ENCODE data around the gene ARHGEF16.
A peak's percentile ranks its signal among the peaks of the same experiment; 100 is the strongest.

ARHGEF16 gene

DNA sequence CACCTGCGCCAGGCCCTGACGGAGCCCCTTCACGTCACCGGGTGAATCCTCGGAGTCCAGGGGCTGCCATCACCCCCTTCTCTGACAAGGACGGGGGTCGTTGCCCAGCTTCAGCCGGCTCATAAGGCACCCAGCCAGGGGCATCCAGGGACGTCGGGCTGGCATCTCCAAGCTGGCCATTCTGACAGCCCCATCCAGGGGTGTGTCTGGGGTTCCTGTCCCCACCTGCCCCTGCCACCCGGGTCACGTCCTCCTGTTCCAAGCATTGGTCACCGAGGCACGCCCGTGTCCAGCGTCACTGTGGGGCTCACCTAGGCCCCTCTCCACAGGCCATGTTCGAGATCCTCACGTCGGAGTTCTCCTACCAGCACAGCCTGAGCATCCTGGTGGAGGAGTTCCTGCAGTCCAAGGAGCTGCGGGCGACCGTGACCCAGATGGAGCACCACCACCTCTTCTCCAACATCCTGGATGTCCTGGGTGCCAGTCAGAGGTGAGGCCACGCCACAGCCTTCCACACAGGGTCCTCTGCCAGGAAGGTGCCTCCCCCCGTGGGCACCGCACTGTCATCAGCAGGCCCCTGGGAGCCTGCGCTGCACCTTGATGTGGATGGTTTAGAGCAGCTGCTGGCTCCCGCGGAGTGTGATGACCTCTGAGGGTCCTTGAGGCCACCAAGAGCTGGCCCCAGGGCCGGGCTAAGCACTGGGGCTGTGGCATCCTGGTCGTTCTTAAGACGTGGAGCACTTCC is 14.8 kb downstream of the ARHGEF16 start:
- no peak for DNase-seq

DNA sequence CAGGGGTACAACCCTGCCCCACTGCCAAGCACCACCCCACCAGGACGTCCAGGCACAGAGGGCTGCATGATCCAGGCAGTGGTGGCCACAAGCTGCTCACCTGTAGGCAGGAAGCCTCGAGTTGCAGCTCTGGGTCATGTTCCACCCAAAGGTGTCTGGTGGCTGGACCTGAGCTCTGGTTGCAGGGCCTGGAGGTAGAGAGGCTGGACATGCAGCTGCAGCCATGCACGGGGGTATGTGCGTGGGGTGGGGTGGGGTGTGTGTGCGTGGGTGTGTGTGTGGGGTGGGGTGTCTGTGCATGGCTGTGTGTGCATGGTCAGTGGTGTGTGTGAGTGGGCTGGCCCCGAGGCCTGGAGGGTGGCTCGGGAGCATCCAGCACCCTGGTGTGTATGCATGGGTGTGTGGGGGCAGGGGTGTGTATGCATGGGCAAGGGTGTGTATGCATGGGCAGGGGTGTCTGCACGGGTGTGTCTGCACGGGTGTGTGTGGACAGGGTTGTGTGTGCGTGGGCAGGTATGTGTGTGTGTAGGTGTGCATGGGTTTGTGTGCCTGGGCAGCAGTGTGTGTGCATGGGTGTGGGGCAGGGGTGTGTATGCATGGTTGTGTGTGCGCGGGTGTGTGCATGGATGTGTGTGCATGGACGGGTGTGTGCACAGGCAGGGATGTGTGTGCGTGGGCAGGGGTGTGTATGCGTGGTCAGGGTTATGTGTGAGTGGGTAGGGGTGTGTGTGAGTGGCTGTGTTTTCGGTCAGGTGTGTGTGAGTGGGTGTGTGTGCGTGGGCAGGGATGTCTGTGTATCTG is 15.6 kb downstream of the ARHGEF16 start:
- DNase-seq: no peak

DNA sequence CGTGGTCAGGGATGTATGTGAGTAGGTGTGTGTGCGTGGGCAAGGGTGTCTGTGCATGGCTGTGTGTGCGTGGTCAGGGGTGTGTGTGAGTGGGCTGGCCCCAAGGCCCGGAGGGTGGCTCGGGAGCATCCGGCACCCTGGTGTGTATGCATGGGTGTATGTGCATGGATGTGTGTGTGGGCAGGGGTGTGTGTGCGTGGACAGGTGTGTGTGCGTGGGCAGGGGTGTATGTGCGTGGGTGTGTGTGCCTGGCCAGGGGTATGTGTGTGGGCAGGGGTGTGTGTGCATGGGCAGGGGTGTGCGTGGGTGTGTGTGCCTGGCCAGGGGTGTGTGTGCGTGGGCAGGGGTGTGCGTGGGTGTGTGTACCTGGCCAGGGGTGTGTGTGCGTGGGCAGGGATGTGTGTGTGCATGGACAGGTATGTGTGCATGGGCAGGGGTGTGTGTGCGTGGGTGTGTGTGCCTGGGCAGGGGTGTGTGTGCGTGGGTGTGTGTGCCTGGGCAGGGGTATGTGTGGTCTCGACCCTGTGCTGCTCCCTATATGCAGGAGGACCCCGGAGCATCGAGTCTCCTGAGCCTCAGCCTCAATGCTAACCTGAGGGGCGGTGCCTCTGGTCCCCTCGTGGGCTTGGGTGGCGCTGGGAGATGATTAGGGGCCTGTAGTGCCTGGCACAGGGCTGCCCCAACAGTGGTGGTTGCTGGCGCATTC is 16.3 kb downstream of the ARHGEF16 start:
- no peak for DNase-seq

DNA sequence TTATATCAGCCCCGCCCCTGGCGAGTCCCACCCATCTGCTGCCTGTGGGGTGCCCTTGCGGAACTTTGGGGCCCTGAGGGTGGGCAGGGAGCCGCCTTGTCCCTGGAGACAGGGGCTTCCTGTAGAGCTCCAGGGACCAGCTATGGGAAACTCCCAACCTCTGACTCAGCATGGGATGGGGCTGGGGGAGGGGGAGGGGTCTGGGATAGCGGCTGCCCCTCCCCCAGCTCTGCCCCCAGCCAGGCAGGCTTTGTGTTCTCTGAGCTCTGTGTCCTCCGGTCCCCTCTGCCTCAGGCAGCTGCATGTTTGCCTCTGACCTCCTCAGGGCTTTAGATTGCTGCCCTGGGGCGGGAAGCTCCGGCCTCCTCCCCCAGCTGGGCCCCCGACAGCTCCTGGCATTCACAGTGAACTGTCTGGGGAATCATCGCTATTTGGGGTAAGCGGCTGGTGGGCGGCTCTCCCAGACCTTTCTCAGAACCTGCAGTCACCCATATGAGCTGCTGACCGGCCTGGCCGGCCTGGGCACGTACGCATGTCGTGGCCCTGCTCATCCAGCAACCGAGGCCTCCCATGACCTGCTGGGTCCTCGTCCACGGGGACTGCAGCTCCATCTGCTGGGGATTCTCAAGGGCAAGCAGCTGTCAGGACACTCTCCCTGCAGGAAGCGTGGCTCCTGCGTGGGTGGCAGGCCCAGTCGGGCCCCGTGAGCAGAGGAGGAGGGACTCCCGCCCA is 17.1 kb downstream of the ARHGEF16 start:
- peak; percentile 51 for DNase-seq

DNA sequence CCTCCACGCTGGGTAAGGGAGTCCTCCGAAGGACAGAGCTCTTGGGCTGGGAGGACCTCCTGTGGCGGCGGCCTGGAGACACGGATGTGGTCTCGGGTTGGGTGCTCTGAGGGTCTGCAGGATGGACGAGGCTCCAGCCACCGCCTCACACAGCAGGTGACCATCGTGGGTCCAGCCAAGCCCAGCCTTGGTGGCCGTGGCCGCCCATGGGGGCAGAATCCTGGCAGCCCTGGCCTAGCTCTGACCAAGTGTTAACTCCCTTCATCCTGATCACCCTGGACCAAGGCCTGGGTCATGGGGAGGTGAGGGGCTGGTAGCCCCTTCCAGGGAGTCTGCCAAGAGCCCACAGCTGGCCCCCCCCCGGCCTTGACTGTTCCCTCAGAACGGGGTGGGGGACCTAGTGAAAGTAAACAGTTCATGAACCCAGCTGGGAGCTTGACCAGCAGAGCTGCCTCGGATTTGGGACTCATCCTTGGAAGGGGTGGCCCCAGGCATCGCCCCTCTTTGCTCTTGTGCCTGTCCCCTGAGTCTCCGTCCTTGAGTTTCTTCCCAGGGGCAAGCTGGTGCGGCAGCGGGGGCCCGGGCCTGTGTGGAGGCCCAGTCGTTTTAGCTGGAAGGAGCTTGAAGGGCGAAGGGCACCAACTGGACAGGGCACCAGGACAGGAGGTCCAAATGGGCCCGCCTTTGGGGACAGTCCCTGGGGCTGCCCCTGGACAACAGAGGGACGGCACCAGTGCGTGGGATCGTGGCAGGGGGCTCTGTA is 17.8 kb downstream of the ARHGEF16 start:
- no peak for DNase-seq

DNA sequence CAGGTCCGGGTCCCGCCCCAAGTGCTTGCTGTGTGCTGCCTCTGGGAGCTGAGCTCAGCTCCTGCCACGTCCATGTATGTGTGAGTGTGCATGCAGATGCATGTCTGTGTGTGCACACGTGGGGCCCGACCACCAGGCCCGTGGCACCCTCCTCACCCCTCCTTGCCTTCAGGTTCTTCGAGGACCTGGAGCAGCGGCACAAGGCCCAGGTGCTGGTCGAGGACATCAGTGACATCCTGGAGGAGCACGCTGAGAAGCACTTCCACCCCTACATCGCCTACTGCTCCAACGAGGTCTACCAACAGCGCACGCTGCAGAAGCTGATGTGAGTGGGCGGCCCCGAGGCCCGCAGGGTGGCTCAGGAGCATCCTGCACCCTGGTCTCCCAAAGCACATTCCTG is 18.4 kb downstream of the ARHGEF16 start:
- DNase-seq: no peak

DNA sequence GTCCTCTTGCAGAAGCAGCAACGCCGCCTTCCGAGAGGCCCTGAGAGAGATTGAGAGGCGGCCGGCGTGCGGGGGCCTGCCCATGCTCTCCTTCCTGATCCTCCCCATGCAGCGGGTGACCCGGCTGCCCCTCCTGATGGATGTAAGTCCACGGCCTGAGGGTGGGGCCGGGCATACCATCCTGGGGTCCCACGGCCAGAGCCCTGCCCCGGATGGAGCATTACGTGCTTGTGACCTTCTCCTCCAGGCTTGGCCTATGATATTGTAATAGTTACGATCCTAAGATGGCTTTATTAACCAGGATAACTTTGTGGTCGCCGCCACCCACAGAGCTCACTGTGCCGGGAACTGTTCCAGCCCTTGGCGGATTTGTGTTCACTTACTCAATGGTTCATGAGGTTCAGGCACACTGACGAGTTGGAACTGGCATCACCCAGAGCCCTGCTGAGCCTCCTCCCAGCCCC is 18.9 kb downstream of the ARHGEF16 start:
- DNase-seq: no peak

DNA sequence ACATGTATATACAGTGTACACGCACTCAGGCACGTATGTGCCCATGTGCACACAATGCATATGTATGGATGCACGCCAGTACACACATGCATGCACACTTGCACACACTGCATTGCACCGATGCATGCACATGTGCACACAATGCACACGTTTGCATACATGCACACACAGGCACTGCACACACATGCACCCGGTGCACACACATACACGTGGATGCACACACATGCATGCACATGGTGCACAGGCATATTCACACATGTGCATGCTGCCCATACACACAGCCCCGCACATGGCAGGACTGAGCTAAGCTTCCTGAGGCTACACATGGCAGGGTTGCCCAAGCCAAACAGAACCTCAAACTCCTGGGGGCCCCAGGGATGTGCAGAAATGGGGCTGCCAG is 19.6 kb downstream of the ARHGEF16 start:
- no peak for DNase-seq

DNA sequence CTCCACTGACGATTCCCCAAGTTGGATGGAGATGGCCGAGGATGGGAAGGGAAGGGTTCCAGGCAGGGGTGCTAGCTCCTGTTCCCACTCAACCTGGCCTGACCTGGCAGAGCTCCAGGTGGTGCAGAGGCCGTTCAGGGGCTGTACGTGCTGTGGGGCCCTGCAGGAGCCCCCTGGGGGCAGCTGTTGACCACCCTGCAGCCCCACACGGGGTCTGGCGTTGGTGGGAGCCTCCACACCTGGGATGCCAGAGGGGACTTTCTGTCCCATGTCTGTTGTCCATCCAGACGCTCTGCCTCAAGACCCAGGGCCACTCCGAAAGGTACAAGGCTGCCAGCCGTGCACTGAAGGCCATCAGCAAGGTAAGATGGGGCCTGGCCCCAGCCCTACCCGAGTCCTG is 20.0 kb downstream of the ARHGEF16 start:
- DNase-seq: no peak

DNA sequence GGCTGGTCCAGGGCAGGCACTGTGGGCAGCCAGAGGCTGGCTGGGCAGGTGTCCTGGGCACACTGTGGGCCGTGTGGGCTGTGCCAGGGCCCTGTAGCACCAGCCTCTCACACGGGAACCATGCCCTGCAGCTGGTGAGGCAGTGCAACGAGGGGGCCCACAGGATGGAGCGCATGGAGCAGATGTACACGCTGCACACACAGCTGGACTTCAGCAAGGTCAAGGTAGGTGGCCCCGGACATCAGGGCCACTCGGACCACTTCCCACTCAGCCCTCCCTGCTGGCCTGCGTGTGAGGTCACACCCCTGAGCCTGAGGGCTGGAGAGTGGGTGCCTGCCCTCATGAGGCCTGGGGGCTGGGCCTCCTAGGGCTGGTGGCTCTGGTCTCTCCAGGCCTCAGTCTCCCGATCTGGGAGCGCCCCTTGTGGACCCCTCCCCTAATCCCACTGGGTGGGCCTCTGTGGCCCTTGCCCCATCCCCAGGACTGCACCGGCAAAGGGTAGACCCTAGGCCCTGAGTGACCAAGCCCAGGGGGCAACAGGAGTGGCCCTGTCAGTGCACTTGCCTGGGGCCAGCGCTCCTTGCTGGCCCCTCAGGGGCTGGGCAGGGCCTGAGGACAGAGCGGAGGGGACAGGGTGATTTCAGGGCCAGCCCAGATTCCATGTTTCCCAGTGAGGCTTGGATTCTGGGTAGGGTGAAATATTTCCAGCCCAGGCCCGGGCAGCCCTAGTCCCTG is 21.5 kb downstream of the ARHGEF16 start:
- DNase-seq: no peak

DNA sequence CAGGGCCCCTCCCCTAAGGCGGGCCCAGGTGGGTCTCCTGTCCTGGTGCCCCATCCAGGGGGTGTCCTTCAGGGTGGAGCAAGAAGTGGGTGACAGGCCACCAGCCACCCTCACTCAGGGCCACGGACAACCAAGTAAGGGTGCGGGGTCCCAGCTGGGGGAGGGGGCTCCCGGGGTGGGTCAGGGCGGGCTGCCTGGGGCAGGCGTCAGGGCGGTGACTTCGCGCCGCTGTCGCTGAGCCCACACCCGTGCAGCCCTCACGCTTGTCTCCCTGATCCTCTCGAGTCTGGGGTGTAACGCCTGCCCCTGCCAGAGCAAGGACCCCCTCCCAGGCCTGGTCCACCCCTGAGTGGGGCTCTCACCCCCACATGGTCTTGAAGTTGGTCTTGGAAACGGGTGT is 22.2 kb downstream of the ARHGEF16 start:
- no peak for DNase-seq

DNA sequence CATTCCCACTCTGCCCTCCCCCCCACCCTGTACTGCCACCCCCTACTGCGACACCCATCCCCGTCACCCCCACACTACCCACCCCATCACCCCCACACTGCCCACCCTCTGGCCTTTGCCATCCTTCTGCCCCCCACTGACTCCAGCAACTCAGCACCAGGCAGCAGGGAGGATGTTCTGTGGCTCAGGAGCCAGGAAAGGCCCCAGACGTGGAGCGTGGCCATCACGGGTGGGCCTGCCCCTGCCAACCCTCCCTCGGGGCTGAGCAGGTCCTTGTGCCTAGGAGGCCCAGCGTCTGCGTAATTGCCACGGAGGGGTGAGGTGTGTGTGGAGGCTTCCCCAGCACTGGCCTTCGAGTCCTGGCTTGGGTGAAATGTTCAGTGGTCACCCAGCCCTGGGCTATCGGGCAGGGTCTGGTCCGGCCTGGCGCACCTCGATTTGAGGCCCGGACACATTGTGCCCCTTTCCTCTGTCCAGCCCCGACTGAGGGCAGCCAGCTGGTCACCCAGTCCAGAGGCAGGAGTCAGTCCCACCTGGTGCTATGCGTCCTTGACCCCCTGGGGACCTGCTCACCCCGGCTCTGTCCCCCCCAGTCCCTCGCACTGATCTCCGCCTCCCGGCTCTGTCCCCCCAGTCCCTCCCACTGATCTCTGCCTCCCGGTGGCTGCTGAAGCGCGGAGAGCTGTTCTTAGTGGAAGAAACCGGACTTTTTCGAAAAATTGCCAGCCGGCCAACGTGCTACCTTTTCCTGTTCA is 23.0 kb downstream of the ARHGEF16 start:
- DNase-seq: no peak

DNA sequence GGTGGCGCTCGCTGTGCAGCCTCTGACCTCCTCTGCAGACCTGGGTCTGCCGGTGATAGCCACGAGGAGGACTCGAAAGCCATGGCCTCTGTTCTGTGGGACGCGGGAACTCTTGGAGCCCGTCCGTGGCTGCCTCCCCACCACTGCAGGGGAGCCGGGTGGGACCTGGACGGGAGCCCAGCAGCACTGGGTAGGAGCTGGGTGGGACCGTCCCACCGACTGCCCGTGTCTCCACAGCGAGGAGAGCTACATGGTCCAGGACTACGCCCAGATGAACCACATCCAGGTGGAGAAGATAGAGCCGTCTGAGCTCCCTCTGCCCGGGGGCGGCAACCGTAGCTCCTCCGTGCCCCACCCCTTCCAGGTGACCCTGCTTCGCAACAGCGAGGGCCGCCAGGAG is 23.7 kb downstream of the ARHGEF16 start:
- no peak for DNase-seq

DNA sequence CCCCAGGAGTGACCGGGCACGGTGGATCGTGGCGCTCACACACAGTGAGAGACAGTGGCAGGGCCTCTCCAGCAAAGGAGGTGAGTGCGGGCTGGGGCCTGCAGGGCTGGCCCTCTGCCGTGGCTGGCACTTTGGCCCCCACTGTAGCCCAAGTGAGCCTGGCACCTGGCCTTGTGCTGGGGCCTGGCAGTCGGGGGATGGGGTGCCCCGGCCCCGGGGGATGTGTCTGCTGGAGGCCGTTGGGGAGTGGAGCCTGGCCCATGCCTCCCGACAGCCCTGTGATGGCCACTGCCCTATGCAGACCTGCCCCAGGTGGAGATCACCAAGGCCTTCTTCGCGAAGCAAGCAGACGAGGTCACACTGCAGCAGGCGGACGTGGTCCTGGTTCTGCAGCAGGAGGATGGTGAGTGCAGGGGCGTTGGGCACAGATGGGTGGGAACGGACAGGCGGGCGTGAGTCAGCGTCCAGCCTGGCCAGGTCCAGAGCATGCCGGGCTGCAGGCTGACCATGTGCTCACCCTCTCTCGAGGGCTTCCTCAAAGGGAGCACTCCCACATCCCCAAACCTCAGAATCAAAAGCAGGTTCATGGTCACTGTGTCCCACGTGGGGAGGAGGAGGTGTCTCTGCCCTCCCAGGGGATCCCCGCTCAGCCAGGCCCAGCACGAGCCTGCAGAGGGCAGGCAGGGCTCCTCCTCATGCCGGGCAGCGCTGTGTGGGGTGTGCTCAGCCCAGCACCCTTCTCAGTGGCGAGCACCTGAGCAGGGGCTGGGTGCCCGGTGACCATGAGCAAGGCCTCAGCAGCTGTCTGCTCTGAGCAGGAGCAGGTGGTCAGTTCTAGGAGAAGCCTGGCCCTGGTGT is 25.3 kb downstream of the ARHGEF16 start:
- DNase-seq: no peak

DNA sequence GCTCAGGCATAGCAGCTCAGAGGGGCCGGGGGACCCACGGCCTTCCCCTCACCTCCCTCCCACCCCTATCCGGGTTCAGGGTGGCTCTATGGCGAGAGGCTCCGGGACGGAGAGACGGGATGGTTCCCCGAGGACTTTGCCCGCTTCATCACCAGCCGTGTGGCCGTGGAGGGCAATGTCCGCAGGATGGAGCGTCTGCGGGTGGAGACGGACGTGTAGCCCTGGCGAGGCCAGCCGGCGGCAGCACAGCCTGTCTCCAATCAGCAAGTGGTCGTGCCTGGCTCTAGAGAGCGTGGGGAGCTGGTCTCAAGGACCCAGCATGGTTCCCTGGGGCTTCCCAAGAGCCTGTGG is 25.9 kb downstream of the ARHGEF16 start:
- DNase-seq: no peak

DNA sequence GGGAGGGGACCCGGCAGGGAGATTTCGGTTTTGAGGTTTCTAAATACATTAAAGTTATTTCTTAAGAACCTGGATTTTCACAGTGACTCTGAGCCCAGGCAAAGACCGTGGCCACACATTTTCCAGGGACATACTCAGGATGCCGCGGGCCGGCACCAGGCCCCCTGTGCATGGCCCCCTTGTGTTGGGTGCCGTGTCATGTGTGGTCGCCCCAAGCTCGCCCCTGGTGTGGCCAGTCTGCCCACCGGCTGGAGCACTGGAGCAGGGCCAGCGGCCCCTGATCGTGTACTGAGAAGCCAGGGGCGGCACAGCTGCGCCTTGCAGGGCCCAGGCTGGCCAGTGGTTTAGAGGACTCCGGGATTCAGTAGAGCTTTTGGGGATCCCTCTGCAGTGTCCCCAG is 26.6 kb downstream of the ARHGEF16 start:
- DNase-seq: no peak

DNA sequence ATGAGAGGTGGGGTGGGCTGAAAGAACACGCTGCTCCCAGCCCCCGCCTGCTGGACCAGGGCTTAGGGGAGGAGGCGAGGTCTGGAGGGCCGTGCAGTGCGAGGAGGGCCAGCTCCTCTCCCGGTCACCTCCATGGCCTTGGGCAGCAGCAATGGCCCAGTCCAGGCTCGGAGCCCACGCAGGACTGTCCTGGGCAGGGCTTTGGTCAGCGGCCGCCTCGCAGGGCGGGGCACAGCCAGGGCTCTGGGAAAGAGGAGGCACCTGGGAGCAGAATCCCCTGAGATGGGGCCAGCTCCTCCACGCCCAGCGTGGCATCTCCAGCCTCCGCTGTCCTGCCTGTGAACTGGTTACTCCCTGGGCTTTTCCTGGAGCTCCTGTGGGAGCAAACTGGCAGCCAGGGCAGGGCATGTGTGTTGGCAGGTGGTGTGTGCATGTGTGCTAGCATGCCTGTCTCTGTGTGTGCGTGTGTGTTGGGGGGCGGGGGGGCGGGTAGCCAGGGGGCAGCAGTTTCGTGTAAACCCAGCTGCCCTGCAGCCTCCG is 27.4 kb downstream of the ARHGEF16 start:
- DNase-seq: no peak

DNA sequence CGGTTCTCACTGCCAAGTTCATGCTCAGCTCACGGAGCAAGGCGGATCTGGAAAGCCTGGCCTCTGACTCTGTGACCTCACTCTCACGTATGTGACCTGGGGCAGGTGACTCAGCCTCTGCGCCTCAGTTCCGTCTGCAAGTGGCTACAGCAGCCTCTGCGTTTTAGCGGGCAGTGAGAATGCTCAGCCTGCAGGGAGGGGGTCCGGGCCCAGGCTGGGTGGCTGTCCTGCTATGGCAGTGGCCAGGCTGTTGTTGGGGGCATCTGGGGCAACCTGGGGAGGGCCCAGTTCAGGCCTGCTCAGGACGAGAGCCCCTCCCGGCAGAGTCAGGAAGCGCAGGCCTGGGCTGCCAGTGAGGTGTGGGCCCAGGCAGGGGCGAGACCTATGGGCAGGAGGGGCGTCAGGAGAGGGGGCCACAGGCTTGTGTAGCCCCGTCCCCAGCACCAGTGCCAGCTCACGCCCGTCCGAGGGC is 27.9 kb downstream of the ARHGEF16 start:
- no peak for DNase-seq

DNA sequence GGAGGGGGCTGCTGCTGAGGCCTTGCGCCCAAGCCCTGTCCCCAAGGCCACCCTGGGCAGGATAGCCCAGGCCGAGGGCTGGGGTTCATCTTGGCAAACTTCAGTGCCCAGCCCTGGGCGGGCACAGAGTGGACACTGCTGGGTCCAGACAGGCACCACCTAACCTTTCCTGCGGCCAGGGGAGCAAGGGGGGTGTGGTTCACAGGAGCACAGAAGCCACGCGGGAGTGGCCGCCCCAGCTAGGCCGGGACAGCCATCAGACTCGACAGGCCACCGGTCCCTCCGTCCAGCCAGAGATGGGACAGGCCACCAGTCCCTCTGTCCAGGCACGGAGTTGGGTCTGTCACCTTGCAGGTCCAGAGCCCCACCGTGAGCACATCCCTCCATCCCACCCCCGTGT is 28.9 kb downstream of the ARHGEF16 start:
- DNase-seq: no peak

Data from kidney glomerular epithelial cell (primary cell).